Stomach (tissue), 9 donors: ENCODE data around the gene PARD3. TPM values are rescaled to one million over a fixed set of nuclear protein-coding genes. Genes with fewer than 3 reads are reported as not detected.
A peak's percentile ranks its signal among the peaks of the same experiment; 100 is the strongest.

Source experiments
- DNase-seq, 2 donors: peaks; one replicate each; pipeline versions ENCODE4 v3.0.0 to v3.0.0-alpha.2; 2013 to 2019
- H3K27ac ChIP-seq, 5 donors: fragments of 200-600 bp in 4 of 5; sonication (generic) in 4 of 5; one replicate each; pipeline ENCODE4 v1.5.1; 2013 to 2019; ENCODE audit warnings: mild to moderate bottlenecking in 1 of 5, moderate library complexity in 1 of 5
- H3K27me3 ChIP-seq, 3 donors: fragments of 200-600 bp; sonication (generic); one replicate each; pipeline ENCODE4 v1.5.1; 2017 to 2019; ENCODE audit warnings: mixed run types in 1 of 3
- H3K36me3 ChIP-seq, 4 donors: fragments of 200-600 bp; sonication (generic); 1 replicate in 3 of 4; 2 replicates in 1 of 4; pipeline ENCODE4 v1.5.1; 2016 to 2019
- H3K4me1 ChIP-seq, 4 donors: fragments of 200-600 bp; sonication (generic); one replicate each; pipeline ENCODE4 v1.5.1; 2016 to 2019
- H3K4me3 ChIP-seq, 4 donors: fragments of 200-600 bp; sonication (generic) in 3 of 4; one replicate each; pipeline ENCODE4 v1.5.1; 2016 to 2019; ENCODE audit warnings: mild to moderate bottlenecking in 1 of 4
- H3K9me3 ChIP-seq, 4 donors: fragments of 200-600 bp; sonication (generic); one replicate each; pipeline ENCODE4 v1.5.1; 2016 to 2019
- EP300 ChIP-seq: sonication (generic); formaldehyde crosslinking; IDR thresholded peaks from one replicate; pipeline ENCODE4 v1.6.1; 2017; ENCODE audit warnings: antibody characterized with exemption
- POLR2A ChIP-seq, 4 donors: fragments of 450-650 bp; IDR thresholded peaks; one replicate each; pipeline ENCODE4 v1.6.1; 2016; ENCODE audit warnings: antibody characterized with exemption in 4 of 4, control low read depth in 2 of 4, mild to moderate bottlenecking in 1 of 4, moderate library complexity in 1 of 4
- POLR2AphosphoS5 ChIP-seq, 3 donors: sonication (generic); formaldehyde crosslinking; IDR thresholded peaks; one replicate each; pipeline ENCODE4 v1.6.1; 2016; ENCODE audit warnings: antibody characterized with exemption in 3 of 3
- WGBS, 5 donors: extraction: QIAGEN DNeasy Blood & Tissue Kit in 3 of 5; methylation state at CpG; one replicate each; pipeline versions ENCODE4 v1.1.5 to v1.1.7; 2013 to 2018; 5-methylcytosine and 5-hydroxymethylcytosine counted together
- intact Hi-C: fragments of 100-400 bp; cut with DNase I; formaldehyde crosslinking; loops from one replicate; pipeline ENCODE4 v1.15.1; 2023; ENCODE audit warnings: low total_unique reads
- polyA plus RNA-seq, 3 donors: library from polyadenylated mRNA; stranded (reverse); fragments of 200-250 nt; gene quantifications; one replicate each; pipeline ENCODE4 v1.2.3, GENCODE V29; 2013
- total RNA-seq, 5 donors: library from RNA; depleted of rRNA; stranded (reverse); fragments of >200 nt; gene quantifications; one replicate each; pipeline versions ENCODE4 v1.1.0 to v1.2.3, GENCODE V29; 2014 to 2016
- TF ChIP-seq, protein P1 (sequence below), 7 experiments: fragments of 450-650 bp in 4 of 7; fragments of 200-600 bp in 3 of 7; sonication (generic) in 3 of 7; IDR thresholded peaks; one replicate each; pipeline ENCODE4 v1.5.1; 2016 to 2019; ENCODE audit warnings: antibody characterized with exemption in 7 of 7, control low read depth in 2 of 7, mild to moderate bottlenecking in 1 of 7
- donor health status: healthy with polysubstance abuse.
- donor health status: Bipolar disorder and iron deficiency.
- donor health status: healthy.

Gene PARD3
- total and polyA plus RNA-seq, 8 donors, result 13.7 to 118 (median 31.8) TPM

DNA sequence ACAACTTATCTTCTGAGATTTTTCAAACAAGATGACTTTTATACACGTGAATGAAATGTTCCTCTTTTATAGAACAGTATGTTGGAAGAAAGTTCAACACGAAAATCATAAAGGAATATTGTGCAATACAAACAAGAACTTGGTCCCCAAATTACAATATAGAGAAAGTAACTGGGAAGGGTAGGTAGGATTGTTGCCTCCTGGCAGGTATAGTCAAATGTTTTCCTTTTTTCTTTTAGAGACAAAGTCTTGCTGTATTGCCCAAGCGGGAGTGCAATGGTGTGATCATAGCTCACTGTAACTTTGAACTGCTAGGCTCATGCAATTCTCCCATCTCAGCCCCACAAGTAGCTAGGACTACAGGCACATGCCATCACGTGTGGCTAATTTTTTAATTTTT, 582.6 kb downstream of the PARD3 start:
- DNase-seq, result no peak
- intact Hi-C loops, result no loop called here
- TF ChIP-seq POLR2AphosphoS5 (IDR thresholded peaks at IDR 0.05), result no peak
- TF ChIP-seq, protein P1, sequence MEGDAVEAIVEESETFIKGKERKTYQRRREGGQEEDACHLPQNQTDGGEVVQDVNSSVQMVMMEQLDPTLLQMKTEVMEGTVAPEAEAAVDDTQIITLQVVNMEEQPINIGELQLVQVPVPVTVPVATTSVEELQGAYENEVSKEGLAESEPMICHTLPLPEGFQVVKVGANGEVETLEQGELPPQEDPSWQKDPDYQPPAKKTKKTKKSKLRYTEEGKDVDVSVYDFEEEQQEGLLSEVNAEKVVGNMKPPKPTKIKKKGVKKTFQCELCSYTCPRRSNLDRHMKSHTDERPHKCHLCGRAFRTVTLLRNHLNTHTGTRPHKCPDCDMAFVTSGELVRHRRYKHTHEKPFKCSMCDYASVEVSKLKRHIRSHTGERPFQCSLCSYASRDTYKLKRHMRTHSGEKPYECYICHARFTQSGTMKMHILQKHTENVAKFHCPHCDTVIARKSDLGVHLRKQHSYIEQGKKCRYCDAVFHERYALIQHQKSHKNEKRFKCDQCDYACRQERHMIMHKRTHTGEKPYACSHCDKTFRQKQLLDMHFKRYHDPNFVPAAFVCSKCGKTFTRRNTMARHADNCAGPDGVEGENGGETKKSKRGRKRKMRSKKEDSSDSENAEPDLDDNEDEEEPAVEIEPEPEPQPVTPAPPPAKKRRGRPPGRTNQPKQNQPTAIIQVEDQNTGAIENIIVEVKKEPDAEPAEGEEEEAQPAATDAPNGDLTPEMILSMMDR (IDR thresholded peaks at IDR 0.05), result no peak
- TF ChIP-seq POLR2A (IDR thresholded peaks at IDR 0.05), result no peak
- no peak for TF ChIP-seq EP300
- no peak overlapping the region for H3K4me3 ChIP-seq
- peaks cover 0 to under 1% (median under 1%) of the 10 kb centered on the region in 4 donors for H3K9me3 ChIP-seq
- no peaks in the 10 kb centered on the region for H3K27me3 ChIP-seq
- H3K27ac ChIP-seq, result no peak overlapping the region
- 63 to 76% (median 70%) methylated on average over 4 of the region's 4 CpGs for WGBS, 5 donors
- H3K4me1 ChIP-seq, result peaks cover 0 to 10% (median 0%) of the 10 kb centered on the region in 4 donors
- no peaks in the 10 kb centered on the region for H3K36me3 ChIP-seq

DNA sequence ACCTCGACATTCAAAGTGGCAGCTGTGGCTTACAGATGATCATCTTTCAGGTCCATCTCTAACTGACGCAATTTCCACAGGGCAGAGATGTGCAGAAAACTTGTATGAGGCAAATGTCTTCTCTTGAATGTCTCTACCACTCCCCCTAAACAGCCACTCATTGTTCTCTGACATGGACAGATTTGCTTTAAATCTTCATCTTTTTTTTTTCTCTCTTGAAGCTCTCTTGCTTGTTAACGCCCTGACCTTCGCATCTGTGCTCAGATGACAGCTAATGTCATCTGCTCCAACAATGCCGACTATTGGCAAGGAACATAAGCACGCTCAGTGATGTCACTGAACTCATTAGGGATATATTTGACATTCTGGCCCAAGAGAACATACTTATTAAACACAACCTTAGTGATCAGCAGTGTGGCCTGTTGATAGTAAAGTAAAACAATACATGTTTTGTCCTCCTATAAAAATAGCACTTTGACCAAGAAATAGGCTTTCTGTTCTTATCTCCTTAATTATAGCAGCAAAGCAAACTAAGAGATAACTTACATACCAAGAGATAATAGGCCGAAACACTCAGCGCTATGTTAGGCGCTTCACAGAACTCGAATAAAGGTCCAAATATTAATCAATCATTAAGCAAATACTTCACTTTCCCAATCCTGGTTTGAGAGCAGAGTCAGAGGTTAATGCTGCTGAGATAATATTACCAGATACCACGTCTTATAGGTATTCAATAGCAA, 583.5 kb downstream of the PARD3 start:
- intact Hi-C loops, result no loop called here
- TF ChIP-seq POLR2AphosphoS5 (IDR thresholded peaks at IDR 0.05) (no peak), EP300 (no peak)
- 39 to 59% (median 52%) methylated on average over 11 of the region's 11 CpGs for WGBS, 5 donors
- H3K36me3 ChIP-seq, result peaks cover 0 to 4% (median 0%) of the 10 kb centered on the region in 4 donors
- H3K4me1 ChIP-seq, result peaks cover 0 to 10% (median 0%) of the 10 kb centered on the region in 4 donors
- H3K9me3 ChIP-seq, result peaks cover 0 to 9% (median 2%) of the 10 kb centered on the region in 4 donors
- DNase-seq, result no peak
- no peak overlapping the region for H3K27ac ChIP-seq
- H3K27me3 ChIP-seq, result no peaks in the 10 kb centered on the region
- H3K4me3 ChIP-seq, result no peak overlapping the region

DNA sequence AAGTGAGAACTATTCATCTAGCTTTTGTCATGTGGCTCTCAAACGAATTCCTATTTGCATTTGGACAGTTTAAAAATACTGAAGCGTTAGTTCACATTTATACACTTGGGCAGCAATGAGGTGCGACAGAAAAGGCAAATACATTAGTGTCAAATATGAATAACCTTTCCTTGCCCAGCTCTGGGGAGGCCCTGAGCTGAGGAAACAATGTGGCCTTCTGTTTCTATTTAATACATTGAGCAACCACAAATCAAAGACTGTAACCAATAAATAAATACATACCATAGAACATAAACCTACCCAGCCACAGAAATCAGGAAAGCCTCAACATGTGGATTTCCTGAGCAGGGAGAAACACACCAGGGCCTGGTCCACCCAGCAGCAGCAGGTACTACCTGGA, 585.2 kb downstream of the PARD3 start:
- 43 to 53% (median 45%) methylated on average over 3 of the region's 3 CpGs for WGBS, 5 donors
- Histone ChIP-seq H3K27me3 (no peaks in the 10 kb centered on the region), H3K27ac (no peak overlapping the region), H3K4me1 (peaks cover 0 to 10% (median 0%) of the 10 kb centered on the region in 4 donors), H3K4me3 (no peak overlapping the region), H3K9me3 (peaks cover 0 to 9% (median 2%) of the 10 kb centered on the region in 4 donors), H3K36me3 (peaks cover 0 to 4% (median 0%) of the 10 kb centered on the region in 4 donors)
- TF ChIP-seq EP300, result no peak
- TF ChIP-seq POLR2AphosphoS5 (IDR thresholded peaks at IDR 0.05), result no peak
- TF ChIP-seq, protein P1 (IDR thresholded peaks at IDR 0.05), result no peak
- TF ChIP-seq POLR2A (IDR thresholded peaks at IDR 0.05), result no peak
- DNase-seq, result peak in 1 of 2 donors; percentile 41
- intact Hi-C loops, result no loop called here

DNA sequence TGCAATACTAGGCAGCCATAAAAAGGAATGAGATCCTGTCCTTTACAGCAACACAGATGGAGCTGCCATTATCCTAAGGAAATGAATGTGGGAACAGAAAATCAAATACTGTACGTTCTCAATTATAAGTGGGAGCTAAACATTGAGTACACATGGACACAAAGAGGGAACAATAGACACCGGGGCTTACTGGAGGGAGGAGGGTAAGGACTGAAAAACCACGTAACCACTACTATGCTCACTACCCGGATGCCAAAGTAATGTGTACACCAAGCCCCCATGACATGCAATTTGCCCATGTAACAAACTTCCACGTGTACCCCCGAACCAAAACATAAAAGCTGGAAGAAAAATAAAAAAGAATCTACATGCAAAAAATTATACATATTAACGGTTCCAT, 587.0 kb downstream of the PARD3 start:
- peaks cover 0 to 9% (median 2%) of the 10 kb centered on the region in 4 donors for H3K9me3 ChIP-seq
- TF ChIP-seq, protein P1 (IDR thresholded peaks at IDR 0.05), result no peak
- TF ChIP-seq POLR2A (IDR thresholded peaks at IDR 0.05) (no peak), POLR2AphosphoS5 (IDR thresholded peaks at IDR 0.05) (no peak), EP300 (no peak)
- WGBS, 5 donors, result 82 to 94% (median 88%) methylated on average over 7 of the region's 7 CpGs
- no peaks in the 10 kb centered on the region for H3K27me3 ChIP-seq
- intact Hi-C loops, result no loop called here
- no peak overlapping the region for H3K4me3 ChIP-seq
- DNase-seq, result no peak
- peaks cover 0 to 10% (median 0%) of the 10 kb centered on the region in 4 donors for H3K4me1 ChIP-seq
- H3K36me3 ChIP-seq, result peaks cover 0 to 4% (median 0%) of the 10 kb centered on the region in 4 donors
- H3K27ac ChIP-seq, result no peak overlapping the region

DNA sequence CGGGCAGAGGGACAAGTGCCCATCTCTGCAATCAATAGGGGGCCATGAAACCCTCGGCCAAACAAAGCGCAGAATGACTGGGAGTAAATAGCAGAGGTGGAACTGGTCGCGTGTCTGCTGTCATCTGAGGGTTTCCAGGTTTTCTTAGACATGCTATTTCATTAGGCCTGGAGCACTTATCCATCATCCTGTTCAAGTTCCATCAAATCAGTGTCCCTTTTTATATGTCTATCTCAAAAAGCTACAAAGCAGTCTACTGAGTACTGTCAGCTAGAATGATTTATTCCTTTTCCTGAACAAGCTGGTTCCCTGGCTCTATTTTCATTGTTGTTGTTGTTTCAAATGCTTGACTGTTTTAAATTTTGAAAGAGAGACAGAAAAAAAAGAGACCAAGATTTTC, 590.5 kb downstream of the PARD3 start:
- H3K4me3 ChIP-seq, result no peak overlapping the region
- DNase-seq, result no peak
- peaks cover 0 to 4% (median 0%) of the 10 kb centered on the region in 4 donors for H3K36me3 ChIP-seq
- no peak overlapping the region for H3K27ac ChIP-seq
- TF ChIP-seq EP300, result no peak
- TF ChIP-seq, protein P1 (IDR thresholded peaks at IDR 0.05), result no peak
- no peak for TF ChIP-seq POLR2AphosphoS5 (IDR thresholded peaks at IDR 0.05)
- no peak for TF ChIP-seq POLR2A (IDR thresholded peaks at IDR 0.05)
- peaks cover 0 to 9% (median 2%) of the 10 kb centered on the region in 4 donors for H3K9me3 ChIP-seq
- no peaks in the 10 kb centered on the region for H3K4me1 ChIP-seq
- no peaks in the 10 kb centered on the region for H3K27me3 ChIP-seq
- intact Hi-C loops, result no loop called here
- 81 to 90% (median 85%) methylated on average over 5 of the region's 5 CpGs for WGBS, 5 donors
